Activated CD4-positive, alpha-beta T cell treated with anti-CD3 and anti-CD28 coated beads, Interleukin-2, Interleukin-4, amounts not matched to agents 100 ng/mL and 50 ng/mL, durations not matched to agents 16 hours and 8 hours (primary cell): ENCODE data around the gene SERPINE1.
"Not testable (repeated sequence)": the region's sequence is repeated elsewhere in the genome, so short reads cannot be mapped to it uniquely, and the experiment has no call there.

Source experiments
- DNase-seq: peaks from one replicate; pipeline ENCODE4 v3.0.0-alpha.2; 2020; ENCODE audit warnings: low spot score

Gene SERPINE1

DNA sequence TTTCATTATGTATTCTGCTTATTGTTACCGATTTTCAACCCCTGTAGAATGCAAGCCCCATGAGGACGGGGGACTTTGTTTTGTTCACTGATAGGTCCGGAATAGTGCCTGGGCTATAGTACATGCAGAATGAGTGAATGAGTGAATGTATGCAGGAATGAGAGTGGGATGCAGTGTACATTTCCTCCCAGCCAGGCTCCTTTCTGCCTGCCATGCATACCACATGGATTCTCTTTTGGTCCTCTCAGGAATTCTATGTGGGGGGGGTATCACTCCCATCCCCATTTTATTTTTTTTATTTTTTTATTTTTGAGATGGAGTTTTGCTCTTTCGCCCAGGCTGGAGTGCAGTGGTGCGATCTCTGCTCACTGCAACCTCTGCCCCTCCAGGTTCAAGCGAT, 24.9 kb upstream of the SERPINE1 start:
- no peak for DNase-seq

DNA sequence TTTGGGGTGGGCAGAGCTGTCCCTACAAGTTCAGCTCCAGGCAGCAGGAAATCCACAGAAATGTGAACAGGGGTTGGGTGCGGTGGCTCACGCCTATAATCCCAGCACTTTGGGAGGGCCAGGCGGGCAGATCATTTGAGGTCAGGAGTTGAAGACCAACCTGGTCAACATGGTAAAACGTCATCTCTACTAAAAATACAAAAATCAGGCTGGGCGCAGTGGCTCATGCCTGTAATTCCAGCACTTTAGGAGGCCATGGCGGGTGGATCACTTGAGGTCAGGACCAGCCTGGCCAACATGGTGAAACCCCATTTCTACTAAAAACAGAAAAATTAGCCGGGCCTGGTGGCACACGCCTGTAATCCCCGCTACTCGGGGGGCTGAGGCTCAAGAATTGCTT, 23.2 kb upstream of the SERPINE1 start:
- not testable (repeated sequence) for DNase-seq

DNA sequence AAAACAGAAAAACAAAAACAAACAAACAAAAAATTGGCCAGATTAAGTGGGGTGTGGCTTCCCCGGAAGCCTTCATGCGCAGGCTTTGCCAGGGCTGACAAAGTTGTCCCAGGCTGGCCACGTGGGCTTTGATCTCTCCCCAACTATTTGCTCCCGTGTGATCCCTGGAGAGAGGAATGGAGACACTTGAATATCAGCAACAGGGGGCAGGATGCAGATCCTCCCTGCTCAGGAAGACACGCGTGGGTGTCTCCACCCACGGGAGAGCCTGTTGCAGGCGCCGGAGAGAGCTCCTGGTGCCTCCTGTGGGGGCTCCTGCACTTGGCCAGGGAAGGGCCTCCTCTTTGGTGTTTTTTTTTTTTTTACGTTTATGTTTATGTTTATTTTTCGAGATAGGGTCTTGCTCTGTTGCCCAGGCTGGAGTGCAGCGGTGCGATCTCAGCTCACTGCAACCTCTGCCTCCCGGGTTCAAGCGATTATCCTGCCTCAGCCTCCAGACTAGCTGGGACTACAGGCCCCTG, 22.7 kb upstream of the SERPINE1 start:
- no peak for DNase-seq

DNA sequence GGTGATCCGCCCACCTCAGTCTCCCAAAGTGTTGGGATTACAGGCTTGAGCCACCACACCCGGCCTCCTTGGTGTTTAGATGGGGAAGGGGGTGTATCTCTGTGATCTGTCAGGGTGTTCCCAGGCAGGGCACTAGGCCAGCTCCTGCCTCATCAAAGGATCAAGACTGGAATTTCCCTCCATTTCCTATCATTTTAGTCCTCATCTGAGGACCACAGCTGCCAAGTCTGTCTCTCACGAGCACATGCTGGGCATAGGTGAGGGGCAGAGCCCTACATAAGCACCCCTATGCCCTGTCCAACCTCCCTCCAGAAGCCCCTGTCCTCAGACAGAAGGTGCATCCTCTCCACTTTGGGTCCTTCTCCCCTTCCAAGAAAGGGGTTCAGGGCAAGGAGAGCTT, 22.1 kb upstream of the SERPINE1 start:
- DNase-seq = no peak

DNA sequence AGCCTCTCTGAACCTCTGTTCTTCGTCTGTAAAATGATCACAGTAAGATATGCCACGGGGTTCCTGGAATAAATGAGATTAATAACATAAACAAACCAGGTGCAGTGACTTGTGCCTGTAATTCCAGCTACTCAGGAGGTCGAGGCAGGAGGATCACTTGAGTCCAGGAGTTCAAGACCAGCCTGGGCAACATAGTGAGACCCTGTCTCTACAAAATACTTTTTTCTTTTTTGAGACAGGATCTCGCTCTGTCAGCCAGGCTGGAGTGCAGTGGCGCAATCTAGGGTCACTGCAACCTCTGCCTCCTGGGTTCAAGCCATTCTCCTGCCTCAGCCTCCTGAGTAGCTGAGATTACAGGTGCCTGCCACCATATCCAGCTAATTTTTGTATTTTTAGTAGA, 21.7 kb upstream of the SERPINE1 start:
- not testable (repeated sequence) for DNase-seq

DNA sequence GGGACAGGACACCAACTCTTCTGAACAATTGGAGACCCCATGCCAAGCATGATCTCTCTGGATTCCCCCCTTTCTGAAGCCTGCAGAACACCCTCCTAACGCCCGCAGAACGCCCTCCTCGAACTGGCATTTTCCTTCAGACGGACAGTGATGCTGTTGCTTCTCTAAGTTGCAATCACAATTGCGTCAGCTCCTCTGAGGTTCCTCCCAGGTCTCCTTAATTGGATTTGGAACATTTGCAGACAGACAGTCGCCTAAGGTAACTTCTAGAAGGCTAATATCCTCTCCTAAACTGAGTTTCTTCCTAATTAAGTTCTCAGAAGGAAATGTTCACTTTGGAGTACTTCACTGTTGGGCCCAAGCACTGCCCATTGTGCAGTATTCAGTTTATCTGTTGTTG, 20.5 kb upstream of the SERPINE1 start:
- DNase-seq = no peak

DNA sequence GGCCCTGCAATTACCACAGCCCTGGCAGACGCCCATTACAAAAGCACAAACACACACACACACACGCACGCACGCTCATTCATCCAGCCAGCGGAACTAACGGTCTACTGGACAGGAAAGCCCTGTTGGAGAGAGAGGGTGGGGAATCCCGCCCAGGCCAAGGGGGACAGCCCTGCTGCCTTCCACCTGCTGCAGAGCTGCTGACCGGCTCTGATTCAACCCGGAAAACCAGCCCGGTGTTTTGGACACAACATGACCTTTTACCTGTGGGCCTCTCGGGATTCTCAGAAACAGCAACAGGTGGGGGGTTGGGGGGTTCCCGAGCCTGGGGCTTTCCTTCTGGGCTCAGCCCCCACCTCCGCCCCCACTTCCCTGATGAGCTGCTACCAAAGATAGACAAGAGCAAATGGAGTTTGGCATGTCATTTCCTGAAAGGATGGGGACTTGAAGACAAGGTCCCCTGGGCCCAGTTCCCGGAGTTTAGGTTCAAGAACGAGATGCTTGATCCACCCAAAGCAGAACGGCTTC, 18.5 kb upstream of the SERPINE1 start:
- DNase-seq = no peak

DNA sequence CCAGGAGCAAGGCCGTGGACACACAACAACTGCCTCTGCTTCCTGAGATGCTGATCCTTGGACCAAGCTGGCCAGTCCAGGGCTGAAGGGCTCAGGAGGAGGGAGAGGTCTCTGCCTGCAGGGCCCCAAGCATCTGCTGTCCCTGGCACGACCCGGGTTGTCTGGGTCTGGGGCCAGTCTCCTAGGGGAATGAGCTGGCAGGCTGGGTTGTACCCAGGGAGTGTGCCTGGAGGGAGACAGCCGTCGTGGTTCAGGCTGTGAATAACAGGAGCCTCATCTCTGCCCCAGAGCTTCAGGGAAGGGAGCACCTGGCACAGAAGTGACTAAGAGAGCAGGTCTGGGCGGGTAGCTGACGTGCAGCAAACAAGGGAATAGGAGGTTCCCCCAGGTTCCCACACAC, 17.9 kb upstream of the SERPINE1 start:
- no peak for DNase-seq

DNA sequence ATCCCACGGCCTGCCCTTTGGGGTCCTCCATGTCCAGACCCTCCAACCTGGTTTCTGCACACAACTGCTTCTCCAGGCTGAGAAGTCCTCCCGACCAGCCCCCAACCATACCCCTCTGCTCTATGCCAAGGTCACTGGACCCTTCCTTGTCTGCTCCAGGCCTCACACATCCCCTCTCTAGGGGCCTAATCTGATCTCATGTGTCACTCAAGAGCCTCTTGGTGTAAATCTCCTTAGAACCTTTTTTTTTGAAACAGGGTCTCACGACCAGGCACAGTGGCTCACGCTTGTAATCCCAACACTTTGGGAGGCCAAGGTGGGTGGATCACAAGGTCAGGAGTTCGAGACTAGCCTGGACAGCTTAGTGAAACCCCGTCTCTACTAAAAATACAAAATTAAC, 17.5 kb upstream of the SERPINE1 start:
- DNase-seq = no peak

DNA sequence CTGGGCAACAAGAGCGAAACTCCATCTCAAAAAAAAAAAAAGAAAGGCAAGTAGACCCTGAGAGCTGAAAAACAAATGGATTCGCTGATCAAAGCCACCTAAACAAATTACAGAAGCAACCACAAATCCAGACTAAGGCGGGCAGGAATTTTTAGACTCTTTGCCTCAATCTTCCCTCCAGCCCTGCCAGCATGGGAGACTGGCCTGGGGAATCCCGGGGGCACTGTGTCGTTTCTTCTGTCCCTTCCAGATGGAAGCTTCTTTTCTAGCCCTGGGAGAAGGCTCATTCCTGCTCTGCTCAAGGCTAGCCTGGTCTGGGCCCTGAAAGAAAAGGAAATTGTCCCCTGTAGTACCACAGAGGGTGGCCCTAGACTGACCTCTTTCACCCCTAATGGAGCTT, 15.6 kb upstream of the SERPINE1 start:
- no peak for DNase-seq

DNA sequence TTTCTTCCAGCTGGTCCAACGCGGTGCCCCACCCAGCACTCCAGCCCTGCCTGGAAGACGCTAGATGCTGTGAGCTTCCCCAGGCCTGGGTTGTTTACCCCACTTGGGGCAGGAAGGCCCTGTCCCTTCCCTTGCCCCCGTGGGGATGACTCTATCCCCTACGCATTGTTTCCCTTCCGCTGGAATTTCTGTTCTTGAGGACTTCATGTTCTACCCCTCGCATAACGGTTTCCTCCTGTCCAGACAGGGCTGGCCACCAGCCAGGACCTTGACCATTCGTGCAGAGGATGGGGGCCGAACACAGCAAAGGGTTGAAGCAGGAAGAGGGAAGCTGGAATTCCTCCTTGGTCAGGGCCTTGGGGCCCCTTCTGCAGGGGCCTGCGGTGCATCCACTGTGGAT, 14.7 kb upstream of the SERPINE1 start:
- no peak for DNase-seq

DNA sequence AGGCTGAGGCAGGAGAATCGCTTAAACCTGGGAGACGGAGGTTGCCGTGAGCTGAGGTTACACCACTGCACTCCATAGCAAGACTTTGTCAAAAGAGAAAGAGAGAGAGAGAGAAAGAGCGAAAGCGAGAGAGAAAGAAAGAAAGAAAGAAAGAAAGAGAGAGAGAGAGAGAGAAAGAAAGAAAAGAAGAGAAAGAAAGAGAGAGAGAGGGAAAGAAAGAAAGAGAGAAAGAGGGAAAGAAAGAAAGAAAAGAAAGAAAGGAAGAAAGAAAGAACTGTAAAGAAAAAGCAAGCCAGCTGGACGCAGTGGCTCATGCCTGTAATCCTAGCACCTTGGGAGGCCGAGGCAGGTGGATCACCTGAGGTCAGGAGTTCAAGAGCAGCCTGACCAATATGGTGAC, 13.8 kb upstream of the SERPINE1 start:
- DNase-seq = not testable (repeated sequence)

DNA sequence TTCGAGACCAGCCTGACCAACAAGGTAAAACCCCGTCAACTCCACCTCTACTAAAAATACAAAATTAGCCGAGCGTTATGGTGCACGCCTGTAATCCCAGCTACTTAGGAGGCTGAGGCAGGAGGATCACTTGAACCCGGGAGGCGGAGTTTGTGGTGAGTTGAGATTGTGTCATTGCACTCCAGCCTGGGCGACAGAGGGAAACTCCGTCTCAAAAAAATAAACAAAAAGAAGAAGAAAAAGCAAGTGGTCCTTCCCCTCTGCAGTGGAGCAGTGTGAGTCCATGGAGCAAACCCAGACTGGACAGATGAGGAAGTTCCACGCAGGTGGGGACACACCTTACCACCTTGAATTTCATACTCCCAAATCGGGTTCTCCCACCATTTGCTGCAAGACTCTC, 13.1 kb upstream of the SERPINE1 start:
- DNase-seq = no peak

DNA sequence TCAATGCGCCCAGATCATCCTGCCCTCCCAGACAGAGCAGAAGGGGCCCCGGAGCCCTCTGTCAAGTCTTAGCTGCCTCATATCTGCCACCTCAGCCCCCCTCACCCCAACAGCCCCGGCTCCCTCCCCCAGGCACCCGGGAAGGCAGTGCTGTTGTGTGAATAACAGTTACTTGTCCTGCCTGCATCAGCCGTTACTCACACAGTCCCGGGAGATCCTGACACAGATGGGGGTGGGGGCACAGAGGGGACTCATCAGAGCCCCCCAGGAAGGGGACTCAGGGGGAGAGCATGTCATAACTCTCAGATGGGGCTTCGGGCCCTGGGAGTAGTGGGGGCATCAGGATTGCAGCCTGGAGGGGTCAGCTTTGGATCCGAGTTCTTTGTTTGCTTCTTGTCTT, 12.4 kb upstream of the SERPINE1 start:
- no peak for DNase-seq

DNA sequence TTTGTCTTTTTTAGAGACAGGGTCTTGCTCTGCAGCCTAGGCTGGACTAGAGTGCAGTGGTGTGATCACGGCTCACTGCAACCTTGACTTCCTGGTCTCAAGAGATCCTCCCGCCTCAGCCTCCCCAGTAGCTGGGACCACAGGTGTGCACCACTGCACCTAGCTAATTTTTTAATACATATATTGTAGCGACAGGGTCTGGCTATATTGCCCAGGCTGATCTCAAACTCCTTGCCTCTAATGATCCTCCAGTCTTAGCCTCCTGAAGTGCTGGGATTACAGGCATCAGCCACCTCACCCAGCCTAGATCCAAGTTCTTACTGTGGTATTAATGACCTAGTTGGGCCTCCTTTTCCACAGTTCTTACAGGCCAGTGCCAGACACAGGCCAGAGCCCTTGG, 11.7 kb upstream of the SERPINE1 start:
- no peak for DNase-seq

DNA sequence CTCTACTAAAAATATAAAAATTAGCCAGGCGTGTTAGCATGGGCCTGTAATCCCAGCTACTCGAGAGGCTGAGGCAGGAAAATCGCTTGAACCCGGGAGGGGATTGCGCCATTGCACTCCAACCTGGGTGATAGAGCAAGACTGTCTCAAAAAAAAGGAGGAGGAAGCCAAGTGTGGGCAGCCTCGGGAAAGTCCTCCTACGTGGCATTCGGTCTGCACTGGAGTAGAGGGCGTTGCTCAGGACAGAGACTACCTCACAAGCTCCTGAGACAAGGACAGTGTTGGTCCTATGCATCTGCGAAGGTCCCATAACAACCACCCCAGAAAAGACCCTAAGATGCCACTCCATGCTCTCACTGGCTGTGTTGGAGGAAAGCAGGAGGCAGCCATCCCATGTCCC, 10.0 kb upstream of the SERPINE1 start:
- DNase-seq = no peak

DNA sequence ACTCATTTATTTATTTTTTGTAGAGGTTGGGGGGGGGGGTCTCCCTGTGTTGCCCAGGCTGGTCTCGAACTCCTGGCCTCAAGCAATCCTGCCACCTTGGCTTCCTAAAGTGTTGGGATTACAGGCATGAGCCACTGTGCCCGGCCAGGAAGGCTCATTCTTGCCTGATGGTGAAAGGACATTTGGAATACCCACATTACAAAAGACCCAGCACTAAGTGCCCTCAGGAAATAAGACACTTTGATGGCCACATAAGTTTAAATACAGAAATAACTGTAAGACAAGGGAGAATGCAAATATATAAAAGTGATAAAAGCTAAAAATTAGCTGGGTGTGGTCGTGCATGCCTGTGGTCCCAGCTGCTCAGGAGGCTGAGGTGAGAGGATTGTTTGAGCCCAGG, 8.0 kb upstream of the SERPINE1 start:
- no peak for DNase-seq

DNA sequence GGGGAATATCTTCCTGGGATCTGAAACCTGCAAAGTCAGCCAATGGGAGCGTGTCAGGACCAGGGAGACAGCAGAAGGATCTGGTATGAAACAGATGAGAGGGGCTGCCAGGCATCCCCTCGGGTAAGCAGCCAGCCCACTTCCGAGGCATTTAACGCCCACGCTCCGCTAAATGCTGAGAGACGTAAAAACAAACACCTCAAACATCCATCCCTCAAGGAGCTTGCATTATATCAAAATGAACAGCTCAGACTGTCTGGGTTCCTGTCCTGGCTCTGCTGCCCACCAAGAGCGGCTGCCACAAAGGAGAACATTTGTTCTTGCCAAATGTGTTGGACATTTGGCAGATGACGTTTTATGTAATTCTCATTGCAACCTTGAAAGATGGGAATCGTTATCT, 7.0 kb upstream of the SERPINE1 start:
- DNase-seq = no peak

DNA sequence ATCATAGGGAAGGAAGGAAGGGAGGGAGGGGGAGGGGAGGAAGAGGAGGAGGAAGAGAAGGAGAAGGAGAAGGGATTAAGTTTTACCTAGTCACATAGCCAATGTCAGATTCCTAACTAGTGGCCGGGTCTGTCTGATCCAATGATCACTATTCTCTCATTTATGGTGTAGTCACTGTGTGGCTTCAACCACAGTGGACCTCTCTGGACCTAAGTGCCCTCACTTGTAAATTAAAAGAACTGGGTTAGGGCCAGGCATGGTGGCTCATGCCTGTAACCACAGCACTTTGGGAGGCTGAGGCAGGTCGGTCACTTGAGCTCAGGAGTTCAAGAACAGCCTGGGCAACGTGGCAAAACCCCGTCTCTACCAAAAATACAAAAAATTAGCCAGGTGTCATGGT, 6.6 kb upstream of the SERPINE1 start:
- no peak for DNase-seq

DNA sequence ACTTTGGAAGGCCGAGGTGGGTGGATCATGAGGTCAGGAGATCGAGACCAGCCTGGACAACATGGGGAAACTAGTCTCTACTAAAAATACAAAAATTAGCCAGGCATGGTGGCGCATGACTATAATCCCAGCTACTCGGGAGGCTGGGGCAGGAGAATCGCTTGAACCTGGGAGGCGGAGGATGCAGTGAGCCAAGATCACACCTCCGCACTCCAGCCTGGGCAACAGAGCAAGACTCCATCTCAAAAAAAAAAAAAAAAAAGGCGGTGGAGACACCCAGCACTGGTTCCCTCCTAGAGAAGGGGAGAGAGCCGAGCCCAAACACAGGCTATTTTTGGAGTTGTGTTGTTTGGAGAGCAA, 5.3 kb upstream of the SERPINE1 start:
- not testable (repeated sequence) for DNase-seq

DNA sequence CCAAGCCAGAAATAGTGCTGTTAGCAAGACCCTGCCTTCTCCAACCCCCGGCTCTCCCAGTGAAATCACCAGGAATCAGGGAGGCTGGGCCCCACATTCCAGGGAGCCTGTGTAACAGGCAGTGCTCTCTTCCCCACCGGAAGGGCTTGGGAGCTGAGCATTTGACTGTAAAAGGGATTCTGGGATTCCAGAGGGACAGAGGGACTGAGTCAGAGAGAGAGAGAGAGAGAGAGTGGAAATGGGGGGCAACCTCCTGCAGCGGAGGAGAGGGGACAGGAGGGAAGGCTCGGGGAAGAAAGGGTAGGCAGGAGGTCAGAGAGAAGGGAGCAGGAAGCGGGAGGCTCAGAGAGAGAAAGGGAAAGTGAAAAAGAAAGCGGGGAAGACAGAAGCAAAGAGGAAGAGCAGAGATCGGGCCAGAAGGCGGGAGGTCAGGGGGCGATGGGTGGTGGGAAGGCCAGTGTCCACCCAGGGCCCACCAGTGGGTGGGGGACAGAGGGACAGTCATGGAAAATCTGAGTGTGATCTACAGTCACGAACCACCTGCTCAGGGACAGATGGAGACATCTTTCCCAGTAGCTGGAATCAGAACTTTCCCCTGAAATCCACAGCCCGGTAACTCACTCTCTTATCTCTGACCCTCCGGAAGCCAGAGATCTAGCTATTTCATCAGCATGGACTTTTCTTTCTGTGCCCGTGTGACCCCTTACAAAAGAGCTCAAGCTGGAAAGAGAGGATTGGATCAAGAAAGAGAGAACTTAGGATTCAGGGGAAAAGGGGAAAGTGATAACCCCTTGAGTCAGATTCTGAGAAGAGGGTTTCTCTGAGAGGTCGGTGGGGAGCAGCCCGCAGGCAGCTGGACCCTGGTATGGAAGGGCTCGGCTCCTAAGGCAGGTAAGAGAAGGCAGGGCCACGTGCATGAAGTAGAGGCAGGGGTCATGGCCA, 4.6 kb upstream of the SERPINE1 start:
- no peak for DNase-seq

DNA sequence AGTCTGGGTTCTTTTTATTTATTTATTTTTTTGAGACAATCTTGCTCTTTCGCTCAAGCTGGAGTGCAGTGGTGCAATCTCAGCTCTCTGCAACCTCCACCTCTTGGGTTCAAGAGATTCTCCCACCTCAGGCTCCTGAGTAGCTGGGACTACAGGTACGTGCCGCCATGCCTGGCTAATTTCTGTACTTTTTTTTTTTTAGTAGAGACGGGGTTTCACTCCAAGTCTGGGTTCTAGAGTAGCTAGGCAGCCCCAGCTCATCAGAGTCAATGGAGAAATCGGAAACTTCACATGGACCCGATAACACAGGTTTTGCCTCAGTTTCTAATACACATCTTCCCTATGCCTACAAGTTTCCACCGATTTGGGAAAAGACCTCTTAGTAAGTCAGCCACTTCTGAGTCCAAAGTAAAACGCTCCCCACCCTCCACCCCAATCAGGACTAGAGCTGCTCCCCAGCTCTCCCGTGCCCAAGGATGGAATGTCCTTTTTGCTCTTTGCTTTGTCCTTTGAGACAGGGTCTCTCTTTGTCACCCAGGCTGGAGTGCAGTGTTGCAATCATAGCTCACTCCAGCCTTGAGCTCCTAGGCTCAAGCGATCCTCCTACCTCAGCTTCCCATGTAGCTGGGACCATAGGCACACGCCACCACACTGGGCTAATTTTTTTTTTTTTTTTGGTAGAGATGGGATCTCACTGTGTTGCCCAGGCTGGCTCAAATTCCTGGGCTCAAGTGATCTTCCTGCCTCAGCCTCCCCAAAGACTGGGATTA, 3.8 kb upstream of the SERPINE1 start:
- no peak for DNase-seq

DNA sequence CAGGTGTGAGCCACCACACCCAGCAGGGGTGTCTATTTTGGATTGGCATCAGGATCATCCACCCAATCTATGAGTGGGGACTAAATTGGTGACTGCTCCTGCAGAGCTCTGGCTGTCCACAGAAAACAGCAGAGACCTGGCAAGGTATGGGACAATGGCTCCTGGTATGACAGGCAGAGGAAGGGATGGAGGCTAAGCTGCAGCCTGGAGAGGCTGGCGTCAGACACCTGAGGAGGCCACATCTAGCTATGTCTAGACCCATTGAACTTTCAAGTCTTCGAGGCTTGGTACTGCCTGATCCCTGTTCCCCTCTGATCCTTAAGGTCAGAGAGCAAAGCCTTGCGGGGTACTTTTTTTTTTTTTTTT, 3.2 kb upstream of the SERPINE1 start:
- DNase-seq = no peak
